SH-SY5Y (cell line): ENCODE results near the gene PLEKHA6.

Experiments
- GATA2 ChIP-seq: IDR thresholded peaks from 2 replicates; pipeline ENCODE4 v1.6.1; 2011; ENCODE audit warnings: mild to moderate bottlenecking, low read depth, low read length
- GATA3 ChIP-seq: IDR thresholded peaks from 2 replicates; pipeline ENCODE4 v1.6.1; 2011; ENCODE audit warnings: low read depth, mild to moderate bottlenecking, low read length, moderate library complexity

GRCh38 chr1:204325944-204326343 is 33.8 kb downstream of the PLEKHA6 start:
- no peak for TF ChIP-seq GATA2
- no peak for TF ChIP-seq GATA3
